Measurements from ENCODE around the gene BTNL9.

DNA sequence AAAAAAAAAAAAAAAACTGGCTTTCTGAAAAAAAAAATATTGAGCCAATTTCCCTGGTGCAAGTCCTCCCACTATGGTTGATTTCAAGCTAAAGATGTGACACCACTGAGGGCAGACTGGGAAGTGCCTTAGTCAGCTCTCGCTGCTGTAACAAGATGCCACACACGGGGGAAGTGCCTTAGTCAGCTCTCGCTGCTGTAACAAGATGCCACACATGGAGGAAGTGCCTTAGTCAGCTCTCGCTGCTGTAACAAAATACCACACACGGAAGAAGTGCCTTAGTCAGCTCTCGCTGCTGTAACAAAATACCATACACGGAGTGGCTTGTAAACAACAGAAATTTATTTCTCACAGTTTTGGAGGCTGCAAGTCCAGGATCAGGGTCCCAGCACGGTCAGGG, 23.4 kb downstream of the BTNL9 start:
- TF ChIP-seq, protein P1, sequence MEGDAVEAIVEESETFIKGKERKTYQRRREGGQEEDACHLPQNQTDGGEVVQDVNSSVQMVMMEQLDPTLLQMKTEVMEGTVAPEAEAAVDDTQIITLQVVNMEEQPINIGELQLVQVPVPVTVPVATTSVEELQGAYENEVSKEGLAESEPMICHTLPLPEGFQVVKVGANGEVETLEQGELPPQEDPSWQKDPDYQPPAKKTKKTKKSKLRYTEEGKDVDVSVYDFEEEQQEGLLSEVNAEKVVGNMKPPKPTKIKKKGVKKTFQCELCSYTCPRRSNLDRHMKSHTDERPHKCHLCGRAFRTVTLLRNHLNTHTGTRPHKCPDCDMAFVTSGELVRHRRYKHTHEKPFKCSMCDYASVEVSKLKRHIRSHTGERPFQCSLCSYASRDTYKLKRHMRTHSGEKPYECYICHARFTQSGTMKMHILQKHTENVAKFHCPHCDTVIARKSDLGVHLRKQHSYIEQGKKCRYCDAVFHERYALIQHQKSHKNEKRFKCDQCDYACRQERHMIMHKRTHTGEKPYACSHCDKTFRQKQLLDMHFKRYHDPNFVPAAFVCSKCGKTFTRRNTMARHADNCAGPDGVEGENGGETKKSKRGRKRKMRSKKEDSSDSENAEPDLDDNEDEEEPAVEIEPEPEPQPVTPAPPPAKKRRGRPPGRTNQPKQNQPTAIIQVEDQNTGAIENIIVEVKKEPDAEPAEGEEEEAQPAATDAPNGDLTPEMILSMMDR (IDR thresholded peaks at IDR 0.05; ENCODE audit: low read length), result no peak
- no peak for TF ChIP-seq EZH2 (optimal IDR thresholded peaks at IDR 0.05; ENCODE audit: low read depth, low read length)
- TF ChIP-seq EZH2phosphoT487 (IDR thresholded peaks at IDR 0.05; ENCODE audit: low read length), result no peak
